Left forelimb (tissue), 1 donor: Measurements from ENCODE around the gene ARHGEF11.

ENCODE experiments used
- DNase-seq: peaks from one replicate; pipeline ENCODE4 v3.0.0-alpha.2; 2018; ENCODE audit warnings: low spot score

ARHGEF11 gene

GRCh38 chr1:156894711-156895454 is 150.7 kb downstream of the ARHGEF11 start:
- DNase-seq, result no peak

GRCh38 chr1:156894001-156894400 is 151.5 kb downstream of the ARHGEF11 start:
- DNase-seq, result no peak

- peak; percentile 86 for DNase-seq
Measured at GRCh38 chr1:156893048-156893953, 152.2 kb downstream of the ARHGEF11 start, which contains the start of gene PEAR1. PEAR1 (plus strand) TSS chr1:156893718; CDS start chr1:156903927, 10,209 bp downstream.

GRCh38 chr1:156892190-156893047 is 153.1 kb downstream of the ARHGEF11 start:
- DNase-seq, result peak; percentile 91

GRCh38 chr1:156889802-156890580 is 155.6 kb downstream of the ARHGEF11 start:
- peak; percentile 84 for DNase-seq

GRCh38 chr1:156887734-156888133 is 157.8 kb downstream of the ARHGEF11 start:
- no peak for DNase-seq

GRCh38 chr1:156887317-156887716 is 158.2 kb downstream of the ARHGEF11 start:
- no peak for DNase-seq

GRCh38 chr1:156886583-156887281 is 158.8 kb downstream of the ARHGEF11 start:
- DNase-seq, result no peak

GRCh38 chr1:156885880-156886355 is 159.6 kb downstream of the ARHGEF11 start:
- no peak for DNase-seq

GRCh38 chr1:156885314-156885713 is 160.2 kb downstream of the ARHGEF11 start:
- DNase-seq, result no peak
